Keratinocyte (primary cell): ENCODE data around the gene PGS1. TPM values are rescaled to one million over a fixed set of nuclear protein-coding genes. Genes with fewer than 3 reads are reported as not detected.

ENCODE experiments used
- DNase-seq: peaks from one replicate; pipeline ENCODE4 v3.0.0-alpha.2; 2011; ENCODE audit warnings: low read depth, missing footprints, low spot score
- FAIRE-seq: peaks from 2 replicates; lab custom pipeline; 2011; peaks lifted over from hg19 to GRCh38; lab: Jason Lieb, UNC
- H2AFZ ChIP-seq: 2 replicates; pipeline ENCODE4 v1.6.0; 2012; ENCODE audit warnings: low read length, control low read depth, inconsistent platforms; ENCODE audit not compliant: control insufficient read depth
- H3K27ac ChIP-seq: 2 replicates; pipeline ENCODE4 v1.5.1; 2011; ENCODE audit warnings: low read length; ENCODE audit not compliant: control insufficient read depth, insufficient read depth
- H3K27me3 ChIP-seq: 3 replicates; pipeline ENCODE4 v1.6.0; 2011; ENCODE audit warnings: low read length; ENCODE audit not compliant: control insufficient read depth, insufficient read depth; ENCODE audit errors: extremely low read depth
- H3K36me3 ChIP-seq, 2 experiments: 2 replicates in 1 of 2; 3 replicates in 1 of 2; pipeline ENCODE4 v1.5.1; 2011; ENCODE audit warnings: low read length in 2 of 2, mild to moderate bottlenecking in 1 of 2; ENCODE audit not compliant: control insufficient read depth in 2 of 2, insufficient read depth in 2 of 2; ENCODE audit errors: extremely low read depth in 1 of 2
- H3K4me1 ChIP-seq: 3 replicates; pipeline ENCODE4 v1.5.1; 2011; ENCODE audit warnings: low read length; ENCODE audit not compliant: control insufficient read depth, insufficient read depth; ENCODE audit errors: extremely low read depth
- H3K4me2 ChIP-seq: 3 replicates; pipeline ENCODE4 v1.6.0; 2011; ENCODE audit warnings: low read depth, low read length; ENCODE audit not compliant: control insufficient read depth, insufficient read depth; ENCODE audit errors: extremely low read depth
- H3K4me3 ChIP-seq, 3 experiments: fragments of 200-600 bp in 1 of 3; sonication (generic) in 1 of 3; 2 replicates in 2 of 3; 3 replicates in 1 of 3; pipeline ENCODE4 v1.5.1; 2011 to 2016; ENCODE audit warnings: low read length in 3 of 3, mild to moderate bottlenecking in 3 of 3, control low read depth in 2 of 3, inconsistent platforms in 1 of 3, low read depth in 1 of 3, mixed read lengths in 1 of 3, mixed run types in 1 of 3, moderate library complexity in 1 of 3; ENCODE audit not compliant: control insufficient read depth in 2 of 3, insufficient read depth in 2 of 3; ENCODE audit errors: extremely low read depth in 1 of 3
- H3K79me2 ChIP-seq: 2 replicates; pipeline ENCODE4 v1.6.0; 2012; ENCODE audit warnings: low read length; ENCODE audit not compliant: control insufficient read depth, insufficient read depth
- H3K9ac ChIP-seq: 3 replicates; pipeline ENCODE4 v1.6.0; 2011; ENCODE audit warnings: low read length; ENCODE audit not compliant: control insufficient read depth, insufficient read depth; ENCODE audit errors: extremely low read depth
- H3K9me1 ChIP-seq: 3 replicates; pipeline ENCODE4 v1.6.0; 2011; ENCODE audit warnings: low read length; ENCODE audit not compliant: control insufficient read depth, insufficient read depth; ENCODE audit errors: extremely low read depth
- H3K9me3 ChIP-seq: 2 replicates; pipeline ENCODE4 v1.5.1; 2012; ENCODE audit warnings: low read depth, low read length; ENCODE audit not compliant: control insufficient read depth
- H4K20me1 ChIP-seq: 3 replicates; pipeline ENCODE4 v1.6.0; 2011; ENCODE audit warnings: low read length; ENCODE audit not compliant: control insufficient read depth, insufficient read depth; ENCODE audit errors: extremely low read depth
- EZH2 ChIP-seq: IDR thresholded peaks from one replicate; pipeline ENCODE4 v1.6.1; 2012; ENCODE audit warnings: inconsistent platforms, mild to moderate bottlenecking, low read length, moderate library complexity
- dilution Hi-C: fragments of 300-500 bp; cut with MboI; formaldehyde crosslinking; loops from one replicate; pipeline ENCODE4 v1.7.0; 2020; ENCODE audit warnings: low sequenced_read_pairs; ENCODE audit not compliant: extremely low pct_ligation_motif_present
- polyA plus RNA-seq, 5 experiments: library from polyadenylated mRNA; depleted of rRNA in 3 of 5; stranded (reverse) in 3 of 5; stranded (forward) in 1 of 5; unstranded in 1 of 5; fragments of >200 nt; gene quantifications; 1 replicate in 1 of 5; 2 replicates in 3 of 5; 3 replicates in 1 of 5; pipeline versions ENCODE4 v1.2.1 to v1.2.3, GENCODE V29; 2011 to 2012; ENCODE audit warnings: missing spikeins in 2 of 5, low read depth in 1 of 5, low replicate concordance in 1 of 5
- TF ChIP-seq, protein P1 (sequence below), 3 experiments: IDR thresholded peaks in 1 of 3; conservative IDR thresholded peaks in 1 of 3; optimal IDR thresholded peaks in 1 of 3; 2 replicates in 2 of 3; 3 replicates in 1 of 3; pipeline versions ENCODE3 to v1.5.1; 2011; ENCODE audit warnings: low read length in 3 of 3, mild to moderate bottlenecking in 3 of 3, moderate library complexity in 2 of 3, control low read depth in 1 of 3, inconsistent platforms in 1 of 3; ENCODE audit not compliant: insufficient read depth in 2 of 3; ENCODE audit errors: extremely low read depth in 1 of 3

The PGS1 gene
- polyA plus RNA-seq, 1 donor (not counting 4 experiments of a cell fraction or from before 2014, with no cell fraction given), result 19.6 TPM

DNA sequence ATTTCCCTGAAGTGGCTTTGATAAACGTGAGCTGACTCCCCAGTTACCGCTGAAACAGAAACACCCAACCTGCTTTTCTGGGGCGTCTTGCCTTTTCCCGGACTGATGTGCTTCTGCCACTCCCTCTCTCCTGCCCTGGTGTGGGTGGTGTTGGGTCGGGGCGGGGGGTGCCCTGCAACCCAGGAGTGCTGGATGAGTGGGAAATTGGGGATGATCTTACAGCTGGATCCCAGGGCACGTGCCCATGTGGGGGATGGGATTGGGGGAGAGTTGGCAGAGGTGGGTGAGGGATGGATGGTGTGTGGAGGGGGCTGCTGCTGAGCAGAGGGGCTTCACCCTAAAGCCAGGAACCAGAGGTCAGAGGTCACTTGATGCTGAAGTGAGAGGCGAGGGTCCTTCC, 28.5 kb downstream of the PGS1 start:
- peak overlapping the region; percentile 67 for H3K4me2 ChIP-seq
- no peaks in the 10 kb centered on the region for H3K27me3 ChIP-seq
- peak overlapping the region; percentile 35 for H3K9ac ChIP-seq
- H3K27ac ChIP-seq, result peak overlapping the region; percentile 41
- FAIRE-seq (no peak), DNase-seq (no peak)
- peaks cover 21% of the 10 kb centered on the region for H4K20me1 ChIP-seq
- TF ChIP-seq EZH2, result no peak
- TF ChIP-seq, protein P1, sequence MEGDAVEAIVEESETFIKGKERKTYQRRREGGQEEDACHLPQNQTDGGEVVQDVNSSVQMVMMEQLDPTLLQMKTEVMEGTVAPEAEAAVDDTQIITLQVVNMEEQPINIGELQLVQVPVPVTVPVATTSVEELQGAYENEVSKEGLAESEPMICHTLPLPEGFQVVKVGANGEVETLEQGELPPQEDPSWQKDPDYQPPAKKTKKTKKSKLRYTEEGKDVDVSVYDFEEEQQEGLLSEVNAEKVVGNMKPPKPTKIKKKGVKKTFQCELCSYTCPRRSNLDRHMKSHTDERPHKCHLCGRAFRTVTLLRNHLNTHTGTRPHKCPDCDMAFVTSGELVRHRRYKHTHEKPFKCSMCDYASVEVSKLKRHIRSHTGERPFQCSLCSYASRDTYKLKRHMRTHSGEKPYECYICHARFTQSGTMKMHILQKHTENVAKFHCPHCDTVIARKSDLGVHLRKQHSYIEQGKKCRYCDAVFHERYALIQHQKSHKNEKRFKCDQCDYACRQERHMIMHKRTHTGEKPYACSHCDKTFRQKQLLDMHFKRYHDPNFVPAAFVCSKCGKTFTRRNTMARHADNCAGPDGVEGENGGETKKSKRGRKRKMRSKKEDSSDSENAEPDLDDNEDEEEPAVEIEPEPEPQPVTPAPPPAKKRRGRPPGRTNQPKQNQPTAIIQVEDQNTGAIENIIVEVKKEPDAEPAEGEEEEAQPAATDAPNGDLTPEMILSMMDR (optimal IDR thresholded peaks at IDR 0.05 in 1 of 3, IDR thresholded peaks at IDR 0.05 in 1 of 3, conservative IDR thresholded peaks at IDR 0.05 in 1 of 3; ENCODE audit: extremely low read depth in 1 of 3, insufficient read depth in 2 of 3, low read length in 3 of 3), result no peak
- dilution Hi-C loops, result no loop called here
- H3K36me3 ChIP-seq, result peaks cover 21 to 24% of the 10 kb centered on the region in 2 experiments
- peaks cover 30% of the 10 kb centered on the region for H3K79me2 ChIP-seq
- H2AFZ ChIP-seq, result no peak overlapping the region
- peaks cover 19% of the 10 kb centered on the region for H3K9me1 ChIP-seq
- H3K4me3 ChIP-seq, result peak overlapping the region in 1 of 3 experiments; percentile 26
- no peaks in the 10 kb centered on the region for H3K9me3 ChIP-seq
- H3K4me1 ChIP-seq, result peaks cover 34% of the 10 kb centered on the region

DNA sequence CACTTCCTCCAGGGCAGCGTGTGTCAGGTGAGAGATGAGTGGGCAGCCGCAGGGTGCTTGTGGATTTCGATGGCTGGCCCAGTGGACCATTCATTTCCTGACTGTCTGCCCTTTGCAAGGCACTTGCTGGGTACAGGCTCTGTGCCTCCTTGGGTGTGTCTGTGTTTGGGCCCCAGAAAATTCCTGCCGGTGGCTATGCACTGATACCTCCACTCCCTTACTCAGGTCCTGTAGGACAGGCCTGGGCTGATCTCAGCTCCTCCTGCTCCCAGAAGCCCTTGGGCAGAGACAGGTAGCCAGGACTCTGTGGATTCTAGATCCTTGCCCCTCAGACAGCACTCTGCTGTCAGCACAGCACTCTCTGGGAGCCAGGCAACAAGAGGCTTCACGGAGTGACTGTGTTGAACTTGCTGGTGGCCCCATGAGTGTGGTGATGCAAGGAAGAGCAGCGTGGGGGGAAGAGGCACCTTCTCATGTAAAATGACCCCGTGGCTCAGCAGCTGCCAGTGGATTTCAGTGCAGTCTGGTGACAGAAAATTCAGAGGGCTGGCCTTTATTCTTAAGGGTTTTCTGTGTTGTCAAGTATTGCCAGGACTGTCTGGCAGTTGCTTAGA, 29.0 kb downstream of the PGS1 start:
- peak overlapping the region; percentile 35 for H3K9ac ChIP-seq
- dilution Hi-C loops, result no loop called here
- no peaks in the 10 kb centered on the region for H3K9me3 ChIP-seq
- TF ChIP-seq, protein P1 (optimal IDR thresholded peaks at IDR 0.05 in 1 of 3, IDR thresholded peaks at IDR 0.05 in 1 of 3, conservative IDR thresholded peaks at IDR 0.05 in 1 of 3; ENCODE audit: extremely low read depth in 1 of 3, insufficient read depth in 2 of 3, low read length in 3 of 3), result no peak
- no peak for TF ChIP-seq EZH2
- peak overlapping the region; percentile 67 for H3K4me2 ChIP-seq
- H3K9me1 ChIP-seq, result peaks cover 19% of the 10 kb centered on the region
- peaks cover 21% of the 10 kb centered on the region for H4K20me1 ChIP-seq
- H3K4me1 ChIP-seq, result peaks cover 34% of the 10 kb centered on the region
- H2AFZ ChIP-seq, result no peak overlapping the region
- H3K36me3 ChIP-seq, result peaks cover 21% of the 10 kb centered on the region in 2 experiments
- no peaks in the 10 kb centered on the region for H3K27me3 ChIP-seq
- DNase-seq (no peak), FAIRE-seq (peak; percentile 94)
- peak overlapping the region; percentile 41 for H3K27ac ChIP-seq
- H3K4me3 ChIP-seq, result peak overlapping the region in 1 of 3 experiments; percentile 26
- peaks cover 34% of the 10 kb centered on the region for H3K79me2 ChIP-seq
